Fibroblast of lung (primary cell): ENCODE results near the gene TASOR2. TPM values are rescaled to one million over a fixed set of nuclear protein-coding genes. Genes with fewer than 3 reads are reported as not detected.
A peak's percentile ranks its signal among the peaks of the same experiment; 100 is the strongest.

ENCODE experiments used
- DNase-seq, 2 donors: peaks; one replicate each; pipeline versions ENCODE4 v3.0.0 to v3.0.0-alpha.2; 2010; ENCODE audit warnings: low read depth in 2 of 2
- H2AFZ ChIP-seq: 2 replicates; pipeline ENCODE4 v1.5.1; 2012; ENCODE audit warnings: low read length, control low read depth, inconsistent platforms
- H3K27ac ChIP-seq: 2 replicates; pipeline ENCODE4 v1.5.1; 2011; ENCODE audit warnings: low read length, control low read depth; ENCODE audit not compliant: insufficient read depth
- H3K27me3 ChIP-seq: 2 replicates; pipeline ENCODE4 v1.5.1; 2011; ENCODE audit warnings: mild to moderate bottlenecking, low read length; ENCODE audit not compliant: control insufficient read depth, insufficient read depth
- H3K36me3 ChIP-seq: 2 replicates; pipeline ENCODE4 v1.5.1; 2011; ENCODE audit warnings: low read length; ENCODE audit not compliant: control insufficient read depth, insufficient read depth
- H3K4me1 ChIP-seq: 2 replicates; pipeline ENCODE4 v1.5.1; 2011; ENCODE audit warnings: low read length; ENCODE audit not compliant: control insufficient read depth, insufficient read depth; ENCODE audit errors: extremely low read depth
- H3K4me2 ChIP-seq: 2 replicates; pipeline ENCODE4 v1.5.1; 2011; ENCODE audit warnings: low read length, control low read depth; ENCODE audit not compliant: insufficient read depth; ENCODE audit errors: extremely low read depth
- H3K4me3 ChIP-seq, 4 experiments: fragments of 200-600 bp in 1 of 4; sonication (generic) in 1 of 4; replicated peaks in 1 of 4; 2 replicates each; pipeline ENCODE4 v1.5.1; 2011 to 2016; ENCODE audit warnings: low read length in 4 of 4, low read depth in 3 of 4, mild to moderate bottlenecking in 3 of 4, control low read depth in 2 of 4, inconsistent platforms in 1 of 4, mixed read lengths in 1 of 4; ENCODE audit not compliant: insufficient read depth in 1 of 4; ENCODE audit errors: control extremely low read depth in 1 of 4
- H3K79me2 ChIP-seq: 2 replicates; pipeline ENCODE4 v1.5.1; 2012; ENCODE audit warnings: mild to moderate bottlenecking, low read length, inconsistent platforms; ENCODE audit not compliant: control insufficient read depth, insufficient read depth
- H3K9ac ChIP-seq: 2 replicates; pipeline ENCODE4 v1.5.1; 2011; ENCODE audit warnings: mild to moderate bottlenecking, low read length, control low read depth; ENCODE audit not compliant: insufficient read depth
- H3K9me3 ChIP-seq: 2 replicates; pipeline ENCODE4 v1.5.1; 2012; ENCODE audit warnings: low read depth, low read length; ENCODE audit not compliant: control insufficient read depth, insufficient read depth
- H4K20me1 ChIP-seq: 2 replicates; pipeline ENCODE4 v1.5.1; 2011; ENCODE audit warnings: low read length; ENCODE audit not compliant: control insufficient read depth, insufficient read depth; ENCODE audit errors: extremely low read depth
- CTCF ChIP-seq, 2 donors: IDR thresholded peaks in 1 of 2; conservative IDR thresholded peaks in 1 of 2; 1 replicate in 1 of 2; 2 replicates in 1 of 2; pipeline ENCODE4 v1.5.1; 2011 to 2012; ENCODE audit warnings: low read length in 2 of 2, control low read depth in 1 of 2, inconsistent platforms in 1 of 2, low read depth in 1 of 2, mild to moderate bottlenecking in 1 of 2
- EZH2 ChIP-seq: IDR thresholded peaks from 2 replicates; pipeline ENCODE4 v1.5.1; 2012; ENCODE audit warnings: low read length, control low read depth, mild to moderate bottlenecking; ENCODE audit errors: missing control alignments
- polyA plus RNA-seq, 2 donors: library from polyadenylated mRNA; depleted of rRNA in 1 of 2; stranded (reverse) in 1 of 2; unstranded in 1 of 2; fragments of >200 nt; gene quantifications; 2 replicates each; pipeline ENCODE4 v1.2.1, GENCODE V29; 2011 to 2012; ENCODE audit warnings: missing spikeins in 1 of 2
- total RNA-seq: library from RNA; depleted of rRNA; stranded (reverse); fragments of >200 nt; gene quantifications from 2 replicates; pipeline ENCODE4 v1.2.1, GENCODE V29; 2014

The TASOR2 gene
- total and polyA plus RNA-seq, 2 donors (not counting 1 experiment from before 2014, with no cell fraction given) = 41.1 to 77.9 TPM

- H3K9ac ChIP-seq = peak overlapping the region; percentile 87
- H3K4me2 ChIP-seq = peak overlapping the region; percentile 42
- H3K36me3 ChIP-seq = no peaks in the 10 kb centered on the region
- peaks cover 45% of the 10 kb centered on the region for H3K79me2 ChIP-seq
- no peaks in the 10 kb centered on the region for H3K9me3 ChIP-seq
- H3K27ac ChIP-seq = peak overlapping the region; percentile 87
- peak; percentile 56 to 70 for TF ChIP-seq CTCF (conservative IDR thresholded peaks at IDR 0.05 in 1 of 2, IDR thresholded peaks at IDR 0.05 in 1 of 2; ENCODE audit: low read depth in 1 of 2, low read length in 2 of 2)
- TF ChIP-seq EZH2 = no peak
- DNase-seq = peak; percentile 74 to 77
- H3K27me3 ChIP-seq = no peaks in the 10 kb centered on the region
- no peaks in the 10 kb centered on the region for H3K4me1 ChIP-seq
- peak overlapping the region; percentile 73 for H2AFZ ChIP-seq
- peak overlapping the region; percentile 80 to 94 (median 90) for H3K4me3 ChIP-seq
- H4K20me1 ChIP-seq = no peaks in the 10 kb centered on the region
These were observed 529 bp downstream of the TASOR2 start for GRCh38 chr10:5684971-5685763.

- TF ChIP-seq CTCF (conservative IDR thresholded peaks at IDR 0.05 in 1 of 2, IDR thresholded peaks at IDR 0.05 in 1 of 2; ENCODE audit: low read depth in 1 of 2, low read length in 2 of 2) = no peak
- TF ChIP-seq EZH2 = no peak
- Histone ChIP-seq H3K4me2 (peak overlapping the region; percentile 42), H3K27me3 (no peaks in the 10 kb centered on the region), H4K20me1 (no peaks in the 10 kb centered on the region), H3K4me1 (no peaks in the 10 kb centered on the region), H3K9ac (peak overlapping the region; percentile 28), H3K4me3 (peak overlapping the region; percentile 80 to 94 (median 90)), H3K36me3 (no peaks in the 10 kb centered on the region), H3K9me3 (no peaks in the 10 kb centered on the region), H3K79me2 (peaks cover 51% of the 10 kb centered on the region), H2AFZ (no peak overlapping the region), H3K27ac (peak overlapping the region; percentile 87)
- DNase-seq = peak in 1 of 2 donors; percentile 29
These were observed 1.2 kb downstream of the TASOR2 start for GRCh38 chr10:5685764-5686240.

GRCh38 chr10:5688587-5688986, 3.9 kb downstream of the TASOR2 start:
- H3K9ac ChIP-seq = no peak overlapping the region
- H3K36me3 ChIP-seq = no peaks in the 10 kb centered on the region
- no peak overlapping the region for H3K27ac ChIP-seq
- H2AFZ ChIP-seq = no peak overlapping the region
- H3K4me2 ChIP-seq = no peak overlapping the region
- TF ChIP-seq EZH2 = no peak
- TF ChIP-seq CTCF (conservative IDR thresholded peaks at IDR 0.05 in 1 of 2, IDR thresholded peaks at IDR 0.05 in 1 of 2; ENCODE audit: low read depth in 1 of 2, low read length in 2 of 2) = no peak
- peaks cover 67% of the 10 kb centered on the region for H3K79me2 ChIP-seq
- no peaks in the 10 kb centered on the region for H3K9me3 ChIP-seq
- no peaks in the 10 kb centered on the region for H4K20me1 ChIP-seq
- no peaks in the 10 kb centered on the region for H3K27me3 ChIP-seq
- no peaks in the 10 kb centered on the region for H3K4me1 ChIP-seq
- no peak for DNase-seq
- H3K4me3 ChIP-seq = no peak overlapping the region
